Measurements from ENCODE around the gene USH2A.

USH2A gene

DNA sequence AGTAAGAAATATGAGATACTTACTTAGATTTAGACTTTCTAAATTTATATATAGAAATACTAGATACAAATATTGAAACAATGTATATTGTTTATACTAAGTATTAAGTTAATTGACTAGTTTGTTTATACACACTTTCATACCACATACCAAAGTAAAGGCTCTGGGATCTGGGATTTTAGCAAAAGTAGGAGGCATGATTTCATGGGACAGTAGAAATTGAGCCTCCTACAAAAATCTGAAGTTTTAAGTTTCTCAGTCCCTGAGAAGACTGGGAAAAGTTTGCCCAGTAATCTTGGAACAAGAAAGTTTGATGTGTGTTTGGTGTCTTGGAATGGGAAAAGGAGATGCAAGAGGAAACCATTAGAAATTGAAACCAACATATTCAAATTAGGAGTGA, 825.3 kb downstream of the USH2A start:
- no peak for DNase-seq
- Histone ChIP-seq H3K9me3 (ENCODE audit: severe bottlenecking) (no peaks in the 10 kb centered on the region), H3K27me3 (ENCODE audit: insufficient read depth, low read depth, severe bottlenecking) (no peaks in the 10 kb centered on the region), H3K4me3 (ENCODE audit: low read depth, low read length) (no peak overlapping the region), H3K36me3 (no peaks in the 10 kb centered on the region; the same call in 1 of the 2 replicates), H3K27ac (no peak overlapping the region)
- TF ChIP-seq CTCF (IDR thresholded peaks at IDR 0.05; ENCODE audit: low read depth, low read length): no peak

- TF ChIP-seq CTCF (IDR thresholded peaks at IDR 0.05; ENCODE audit: low read depth, low read length): no peak
- DNase-seq: no peak
- Histone ChIP-seq H3K9me3 (ENCODE audit: severe bottlenecking) (no peaks in the 10 kb centered on the region), H3K4me3 (ENCODE audit: low read depth, low read length) (no peak overlapping the region), H3K27ac (no peak overlapping the region), H3K27me3 (ENCODE audit: insufficient read depth, low read depth, severe bottlenecking) (no peaks in the 10 kb centered on the region), H3K36me3 (no peaks in the 10 kb centered on the region; the same call in 1 of the 2 replicates)
These were observed 828.0 kb downstream of the USH2A start for GRCh38 chr1:215595231-215595630.

DNA sequence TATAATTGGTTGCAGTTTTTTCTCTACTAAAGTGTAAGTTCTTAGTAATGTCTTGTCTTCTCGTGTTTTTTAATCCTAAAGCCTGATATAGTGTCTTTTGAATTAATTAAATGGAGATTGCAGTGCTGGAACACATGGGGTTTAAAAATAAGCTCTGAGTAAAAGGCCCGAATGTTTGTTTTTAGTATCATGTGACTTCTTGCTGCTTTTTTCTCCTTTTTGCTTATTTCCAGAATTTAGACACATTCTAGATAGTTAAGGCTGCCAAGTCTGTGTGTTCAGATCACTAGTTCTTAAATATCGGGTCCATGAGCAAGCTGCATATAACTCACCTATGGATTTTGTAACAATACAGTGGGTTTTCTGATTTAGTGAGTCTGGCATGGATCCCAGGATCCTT, 828.6 kb downstream of the USH2A start:
- TF ChIP-seq CTCF (IDR thresholded peaks at IDR 0.05; ENCODE audit: low read depth, low read length): no peak
- no peak overlapping the region for H3K4me3 ChIP-seq (ENCODE audit: low read depth, low read length)
- H3K9me3 ChIP-seq (ENCODE audit: severe bottlenecking): no peaks in the 10 kb centered on the region
- H3K36me3 ChIP-seq: no peaks in the 10 kb centered on the region; the same call in none of the 2 replicates
- peak overlapping the region; percentile 50 for H3K27ac ChIP-seq
- no peaks in the 10 kb centered on the region for H3K27me3 ChIP-seq (ENCODE audit: insufficient read depth, low read depth, severe bottlenecking)
- no peak for DNase-seq

DNA sequence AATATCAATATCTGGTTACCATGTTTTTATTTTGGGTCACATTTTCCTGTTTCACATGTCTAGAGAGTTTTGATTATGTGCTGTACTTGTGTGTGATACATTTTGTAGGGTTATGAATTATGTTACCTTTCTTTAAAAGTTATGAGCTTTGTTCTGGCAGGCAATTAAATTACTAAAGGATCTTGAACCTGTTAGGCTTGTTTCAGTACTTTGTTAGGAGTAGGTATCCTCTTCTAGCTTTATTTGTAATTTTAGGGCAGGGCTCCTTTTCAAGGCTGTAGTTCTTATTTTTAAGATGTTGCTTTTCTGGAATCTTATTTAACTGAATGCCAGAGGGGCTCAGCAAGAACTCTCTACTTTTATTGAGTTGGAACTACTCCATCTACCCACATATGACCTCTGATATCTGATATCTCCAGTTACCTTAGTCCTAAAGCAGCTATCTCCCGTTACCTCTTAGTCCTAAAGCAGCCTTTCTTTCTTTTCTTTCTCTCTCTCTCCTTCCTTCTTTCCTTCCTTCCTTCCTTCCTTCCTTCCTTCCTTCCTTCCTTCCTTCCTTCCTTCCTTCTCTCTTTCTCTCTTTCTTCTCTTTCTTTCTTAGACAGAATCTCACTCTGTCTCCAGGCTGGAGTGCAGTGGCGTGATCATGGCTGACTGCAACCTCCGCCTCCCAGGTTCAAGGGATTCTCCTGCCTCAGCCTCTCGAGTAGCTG, 832.3 kb downstream of the USH2A start:
- no peak for DNase-seq
- peaks cover 6% of the 10 kb centered on the region for H3K36me3 ChIP-seq
- H3K27me3 ChIP-seq (ENCODE audit: insufficient read depth, low read depth, severe bottlenecking): no peaks in the 10 kb centered on the region
- TF ChIP-seq CTCF (IDR thresholded peaks at IDR 0.05; ENCODE audit: low read depth, low read length): no peak
- no peak overlapping the region for H3K27ac ChIP-seq
- no peaks in the 10 kb centered on the region for H3K9me3 ChIP-seq (ENCODE audit: severe bottlenecking)
- H3K4me3 ChIP-seq (ENCODE audit: low read depth, low read length): no peak overlapping the region

DNA sequence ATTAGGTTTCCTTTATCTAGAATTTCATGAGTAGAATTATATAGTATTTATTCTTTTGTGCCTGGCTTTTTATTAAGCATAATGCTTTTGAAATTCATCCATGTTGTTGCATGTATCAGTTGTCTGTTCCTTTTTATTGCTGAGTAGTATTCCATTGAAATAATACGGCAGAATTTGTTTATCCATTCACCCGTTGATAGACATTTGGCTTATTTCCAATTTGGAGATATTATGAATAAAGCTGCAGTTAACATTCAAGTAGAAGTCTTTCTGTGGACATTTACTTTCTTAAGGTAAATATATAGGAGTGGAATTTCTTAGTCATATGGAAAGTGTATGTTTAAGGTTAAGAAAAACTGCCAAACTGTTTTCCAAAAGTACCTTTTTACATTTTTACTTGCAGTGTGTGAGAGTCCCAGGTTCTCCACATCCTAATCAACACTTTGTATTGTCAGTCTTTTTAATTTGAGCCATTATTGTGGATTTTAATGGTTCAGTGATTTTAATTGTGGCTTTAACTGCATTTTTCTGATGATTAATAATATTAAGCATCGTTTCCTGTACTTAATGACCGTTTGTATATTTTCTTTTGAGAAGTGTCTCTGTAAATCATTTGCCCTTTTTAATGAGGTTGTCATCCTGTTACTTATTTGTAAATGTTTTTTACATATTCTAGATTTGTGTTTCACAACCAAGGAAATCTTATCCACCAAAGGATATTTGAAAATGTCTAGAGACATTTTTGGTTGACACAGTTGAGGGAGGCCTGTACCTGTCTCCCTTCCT, 833.4 kb downstream of the USH2A start:
- no peak overlapping the region for H3K27ac ChIP-seq
- TF ChIP-seq CTCF (IDR thresholded peaks at IDR 0.05; ENCODE audit: low read depth, low read length): no peak
- H3K27me3 ChIP-seq (ENCODE audit: insufficient read depth, low read depth, severe bottlenecking): no peaks in the 10 kb centered on the region
- H3K4me3 ChIP-seq (ENCODE audit: low read depth, low read length): no peak overlapping the region
- H3K36me3 ChIP-seq: peaks cover 6% of the 10 kb centered on the region
- no peak for DNase-seq
- H3K9me3 ChIP-seq (ENCODE audit: severe bottlenecking): no peaks in the 10 kb centered on the region

Data from WERI-Rb-1 (cell line).